Fibroblast of lung (primary cell): Measurements from ENCODE around the gene BTBD7. TPM values are rescaled to one million over a fixed set of nuclear protein-coding genes. Genes with fewer than 3 reads are reported as not detected.

Experiments
- DNase-seq, 2 donors: peaks; one replicate each; pipeline versions ENCODE4 v3.0.0 to v3.0.0-alpha.2; 2010; ENCODE audit warnings: low read depth in 2 of 2
- H2AFZ ChIP-seq: 2 replicates; pipeline ENCODE4 v1.5.1; 2012; ENCODE audit warnings: low read length, control low read depth, inconsistent platforms
- H3K27ac ChIP-seq: 2 replicates; pipeline ENCODE4 v1.5.1; 2011; ENCODE audit warnings: low read length, control low read depth; ENCODE audit not compliant: insufficient read depth
- H3K27me3 ChIP-seq: 2 replicates; pipeline ENCODE4 v1.5.1; 2011; ENCODE audit warnings: mild to moderate bottlenecking, low read length; ENCODE audit not compliant: control insufficient read depth, insufficient read depth
- H3K36me3 ChIP-seq: 2 replicates; pipeline ENCODE4 v1.5.1; 2011; ENCODE audit warnings: low read length; ENCODE audit not compliant: control insufficient read depth, insufficient read depth
- H3K4me1 ChIP-seq: 2 replicates; pipeline ENCODE4 v1.5.1; 2011; ENCODE audit warnings: low read length; ENCODE audit not compliant: control insufficient read depth, insufficient read depth; ENCODE audit errors: extremely low read depth
- H3K4me2 ChIP-seq: 2 replicates; pipeline ENCODE4 v1.5.1; 2011; ENCODE audit warnings: low read length, control low read depth; ENCODE audit not compliant: insufficient read depth; ENCODE audit errors: extremely low read depth
- H3K4me3 ChIP-seq, 4 experiments: fragments of 200-600 bp in 1 of 4; sonication (generic) in 1 of 4; replicated peaks in 1 of 4; 2 replicates each; pipeline ENCODE4 v1.5.1; 2011 to 2016; ENCODE audit warnings: low read length in 4 of 4, low read depth in 3 of 4, mild to moderate bottlenecking in 3 of 4, control low read depth in 2 of 4, inconsistent platforms in 1 of 4, mixed read lengths in 1 of 4; ENCODE audit not compliant: insufficient read depth in 1 of 4; ENCODE audit errors: control extremely low read depth in 1 of 4
- H3K79me2 ChIP-seq: 2 replicates; pipeline ENCODE4 v1.5.1; 2012; ENCODE audit warnings: mild to moderate bottlenecking, low read length, inconsistent platforms; ENCODE audit not compliant: control insufficient read depth, insufficient read depth
- H3K9ac ChIP-seq: 2 replicates; pipeline ENCODE4 v1.5.1; 2011; ENCODE audit warnings: mild to moderate bottlenecking, low read length, control low read depth; ENCODE audit not compliant: insufficient read depth
- H3K9me3 ChIP-seq: 2 replicates; pipeline ENCODE4 v1.5.1; 2012; ENCODE audit warnings: low read depth, low read length; ENCODE audit not compliant: control insufficient read depth, insufficient read depth
- H4K20me1 ChIP-seq: 2 replicates; pipeline ENCODE4 v1.5.1; 2011; ENCODE audit warnings: low read length; ENCODE audit not compliant: control insufficient read depth, insufficient read depth; ENCODE audit errors: extremely low read depth
- EZH2 ChIP-seq: IDR thresholded peaks from 2 replicates; pipeline ENCODE4 v1.5.1; 2012; ENCODE audit warnings: low read length, control low read depth, mild to moderate bottlenecking; ENCODE audit errors: missing control alignments
- polyA plus RNA-seq, 2 donors: library from polyadenylated mRNA; depleted of rRNA in 1 of 2; stranded (reverse) in 1 of 2; unstranded in 1 of 2; fragments of >200 nt; gene quantifications; 2 replicates each; pipeline ENCODE4 v1.2.1, GENCODE V29; 2011 to 2012; ENCODE audit warnings: missing spikeins in 1 of 2
- total RNA-seq: library from RNA; depleted of rRNA; stranded (reverse); fragments of >200 nt; gene quantifications from 2 replicates; pipeline ENCODE4 v1.2.1, GENCODE V29; 2014
- TF ChIP-seq, protein P1 (sequence below), 2 donors: IDR thresholded peaks in 1 of 2; conservative IDR thresholded peaks in 1 of 2; 1 replicate in 1 of 2; 2 replicates in 1 of 2; pipeline ENCODE4 v1.5.1; 2011 to 2012; ENCODE audit warnings: low read length in 2 of 2, control low read depth in 1 of 2, inconsistent platforms in 1 of 2, low read depth in 1 of 2, mild to moderate bottlenecking in 1 of 2

BTBD7 gene
- total and polyA plus RNA-seq, 2 donors (not counting 1 experiment from before 2014, with no cell fraction given): 20.5 to 25.9 TPM

- no peak overlapping the region for H3K9ac ChIP-seq
- no peak overlapping the region for H3K4me3 ChIP-seq
- no peak overlapping the region for H3K27ac ChIP-seq
- H3K4me2 ChIP-seq: no peak overlapping the region
- peaks cover 75% of the 10 kb centered on the region for H3K79me2 ChIP-seq
- no peak for TF ChIP-seq EZH2
- TF ChIP-seq, protein P1, sequence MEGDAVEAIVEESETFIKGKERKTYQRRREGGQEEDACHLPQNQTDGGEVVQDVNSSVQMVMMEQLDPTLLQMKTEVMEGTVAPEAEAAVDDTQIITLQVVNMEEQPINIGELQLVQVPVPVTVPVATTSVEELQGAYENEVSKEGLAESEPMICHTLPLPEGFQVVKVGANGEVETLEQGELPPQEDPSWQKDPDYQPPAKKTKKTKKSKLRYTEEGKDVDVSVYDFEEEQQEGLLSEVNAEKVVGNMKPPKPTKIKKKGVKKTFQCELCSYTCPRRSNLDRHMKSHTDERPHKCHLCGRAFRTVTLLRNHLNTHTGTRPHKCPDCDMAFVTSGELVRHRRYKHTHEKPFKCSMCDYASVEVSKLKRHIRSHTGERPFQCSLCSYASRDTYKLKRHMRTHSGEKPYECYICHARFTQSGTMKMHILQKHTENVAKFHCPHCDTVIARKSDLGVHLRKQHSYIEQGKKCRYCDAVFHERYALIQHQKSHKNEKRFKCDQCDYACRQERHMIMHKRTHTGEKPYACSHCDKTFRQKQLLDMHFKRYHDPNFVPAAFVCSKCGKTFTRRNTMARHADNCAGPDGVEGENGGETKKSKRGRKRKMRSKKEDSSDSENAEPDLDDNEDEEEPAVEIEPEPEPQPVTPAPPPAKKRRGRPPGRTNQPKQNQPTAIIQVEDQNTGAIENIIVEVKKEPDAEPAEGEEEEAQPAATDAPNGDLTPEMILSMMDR (conservative IDR thresholded peaks at IDR 0.05 in 1 of 2, IDR thresholded peaks at IDR 0.05 in 1 of 2; ENCODE audit: low read depth in 1 of 2, low read length in 2 of 2): no peak
- H3K4me1 ChIP-seq: peaks cover 10% of the 10 kb centered on the region
- H3K9me3 ChIP-seq: no peaks in the 10 kb centered on the region
- no peak for DNase-seq
- no peaks in the 10 kb centered on the region for H4K20me1 ChIP-seq
- H2AFZ ChIP-seq: no peak overlapping the region
- H3K27me3 ChIP-seq: no peaks in the 10 kb centered on the region
- H3K36me3 ChIP-seq: no peaks in the 10 kb centered on the region
These were observed 13.3 kb downstream of the BTBD7 start for GRCh38 chr14:93319494-93319893.

- Histone ChIP-seq H3K36me3 (no peaks in the 10 kb centered on the region), H3K4me1 (peaks cover 10% of the 10 kb centered on the region), H3K4me3 (no peak overlapping the region), H3K79me2 (peaks cover 72% of the 10 kb centered on the region), H4K20me1 (no peaks in the 10 kb centered on the region), H3K9ac (no peak overlapping the region), H3K9me3 (no peaks in the 10 kb centered on the region), H3K4me2 (no peak overlapping the region), H3K27me3 (no peaks in the 10 kb centered on the region), H3K27ac (peak overlapping the region; percentile 38), H2AFZ (no peak overlapping the region)
- DNase-seq: peak in 1 of 2 donors; percentile 47
- TF ChIP-seq EZH2: no peak
- TF ChIP-seq, protein P1 (conservative IDR thresholded peaks at IDR 0.05 in 1 of 2, IDR thresholded peaks at IDR 0.05 in 1 of 2; ENCODE audit: low read depth in 1 of 2, low read length in 2 of 2): no peak
These were observed 13.9 kb downstream of the BTBD7 start for GRCh38 chr14:93318927-93319326.

DNA sequence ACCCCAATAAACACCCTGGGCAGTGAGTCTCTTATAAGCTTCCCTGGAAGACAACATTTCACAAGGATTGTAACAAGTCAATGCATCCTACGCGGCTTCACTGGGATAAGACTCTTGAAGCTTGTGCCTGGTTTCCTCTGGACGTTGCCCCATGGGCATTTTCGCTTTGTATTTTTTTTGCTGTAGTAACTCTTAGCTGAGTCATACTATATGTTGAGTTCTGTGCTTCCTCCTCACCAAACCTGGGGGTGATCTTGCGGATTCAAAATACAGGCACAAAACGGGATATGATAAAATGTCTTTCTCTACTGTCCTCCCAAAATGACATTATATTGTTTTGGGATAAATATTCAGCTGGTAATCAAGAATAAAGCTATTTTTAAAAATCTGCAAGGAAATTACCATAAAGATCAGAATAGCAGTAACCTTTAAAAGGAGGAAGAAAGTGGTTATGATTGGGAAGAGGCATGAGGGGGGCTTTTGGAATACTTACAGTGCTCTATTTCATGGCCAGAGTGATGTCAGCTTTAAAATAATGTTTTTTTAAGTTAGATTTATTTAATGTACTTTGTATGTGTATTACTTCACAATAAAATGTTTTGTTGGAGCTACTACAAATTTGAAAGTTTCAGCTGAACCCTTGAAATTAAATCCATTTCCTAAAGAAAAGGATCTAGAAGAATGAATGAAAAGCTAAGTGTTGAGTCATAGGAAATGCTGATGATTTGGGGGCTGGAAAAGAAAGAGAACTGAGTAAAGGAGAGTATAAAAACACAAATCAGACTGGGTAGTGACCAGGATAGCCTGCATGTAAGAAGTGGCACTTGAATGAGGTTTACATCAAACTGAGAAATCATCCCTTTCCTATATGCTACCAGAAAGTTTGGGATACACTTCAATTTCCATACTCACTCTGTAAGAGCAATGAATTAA lies 14.7 kb downstream of the BTBD7 start:
- H3K9me3 ChIP-seq: no peaks in the 10 kb centered on the region
- H3K27ac ChIP-seq: peak overlapping the region; percentile 38
- H3K27me3 ChIP-seq: no peaks in the 10 kb centered on the region
- H3K36me3 ChIP-seq: no peaks in the 10 kb centered on the region
- H3K79me2 ChIP-seq: peaks cover 68% of the 10 kb centered on the region
- no peak for TF ChIP-seq EZH2
- TF ChIP-seq, protein P1 (conservative IDR thresholded peaks at IDR 0.05 in 1 of 2, IDR thresholded peaks at IDR 0.05 in 1 of 2; ENCODE audit: low read depth in 1 of 2, low read length in 2 of 2): no peak
- H4K20me1 ChIP-seq: no peaks in the 10 kb centered on the region
- no peak overlapping the region for H3K4me3 ChIP-seq
- no peak overlapping the region for H2AFZ ChIP-seq
- peak; percentile 11 to 56 for DNase-seq
- H3K4me2 ChIP-seq: peak overlapping the region; percentile 48
- peaks cover 10% of the 10 kb centered on the region for H3K4me1 ChIP-seq
- no peak overlapping the region for H3K9ac ChIP-seq
